Sigmoid colon (tissue), 4 donors: Measurements from ENCODE around the gene PPP1R15B.

Experiments used
- EP300 ChIP-seq, 4 donors: sonication (generic); formaldehyde crosslinking; IDR thresholded peaks; one replicate each; pipeline ENCODE4 v1.6.1; 2017; ENCODE audit warnings: antibody characterized with exemption in 4 of 4
- POLR2A ChIP-seq, 2 donors: fragments of 450-650 bp; IDR thresholded peaks; one replicate each; pipeline ENCODE4 v1.6.1; 2016; ENCODE audit warnings: antibody characterized with exemption in 2 of 2, mild to moderate bottlenecking in 2 of 2, moderate library complexity in 2 of 2
- POLR2AphosphoS5 ChIP-seq, 4 donors: sonication (generic); formaldehyde crosslinking; IDR thresholded peaks; one replicate each; pipeline ENCODE4 v1.6.1; 2017; ENCODE audit warnings: antibody characterized with exemption in 4 of 4
- TF ChIP-seq, protein P1 (sequence below), 4 experiments: fragments of 450-650 bp in 3 of 4; fragments of 200-600 bp in 1 of 4; IDR thresholded peaks; one replicate each; pipeline ENCODE4 v1.5.1; 2016 to 2019; ENCODE audit warnings: antibody characterized with exemption in 4 of 4, mild to moderate bottlenecking in 3 of 4, moderate library complexity in 2 of 4

DNA sequence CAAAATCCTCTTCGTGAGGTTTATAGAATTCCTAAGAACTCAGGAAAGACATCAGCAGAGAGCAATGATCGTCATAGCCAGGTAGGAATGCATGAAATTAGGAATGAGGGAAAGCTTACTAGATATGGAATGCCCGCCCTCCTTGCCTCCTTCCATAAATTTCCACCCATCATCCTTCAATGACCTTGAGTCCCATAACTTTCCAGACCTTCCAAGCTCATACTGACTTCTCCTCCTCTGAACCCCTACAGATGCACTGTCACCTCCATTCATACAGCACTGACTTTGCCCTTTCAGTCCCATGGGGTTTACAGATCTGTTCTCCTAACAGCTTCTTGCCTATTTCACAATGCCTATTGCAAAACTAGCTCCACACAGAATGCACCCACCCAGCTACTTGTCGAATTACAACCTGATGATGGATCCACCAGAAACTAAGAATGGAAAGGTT lies 23.8 kb upstream of the PPP1R15B start:
- TF ChIP-seq, protein P1, sequence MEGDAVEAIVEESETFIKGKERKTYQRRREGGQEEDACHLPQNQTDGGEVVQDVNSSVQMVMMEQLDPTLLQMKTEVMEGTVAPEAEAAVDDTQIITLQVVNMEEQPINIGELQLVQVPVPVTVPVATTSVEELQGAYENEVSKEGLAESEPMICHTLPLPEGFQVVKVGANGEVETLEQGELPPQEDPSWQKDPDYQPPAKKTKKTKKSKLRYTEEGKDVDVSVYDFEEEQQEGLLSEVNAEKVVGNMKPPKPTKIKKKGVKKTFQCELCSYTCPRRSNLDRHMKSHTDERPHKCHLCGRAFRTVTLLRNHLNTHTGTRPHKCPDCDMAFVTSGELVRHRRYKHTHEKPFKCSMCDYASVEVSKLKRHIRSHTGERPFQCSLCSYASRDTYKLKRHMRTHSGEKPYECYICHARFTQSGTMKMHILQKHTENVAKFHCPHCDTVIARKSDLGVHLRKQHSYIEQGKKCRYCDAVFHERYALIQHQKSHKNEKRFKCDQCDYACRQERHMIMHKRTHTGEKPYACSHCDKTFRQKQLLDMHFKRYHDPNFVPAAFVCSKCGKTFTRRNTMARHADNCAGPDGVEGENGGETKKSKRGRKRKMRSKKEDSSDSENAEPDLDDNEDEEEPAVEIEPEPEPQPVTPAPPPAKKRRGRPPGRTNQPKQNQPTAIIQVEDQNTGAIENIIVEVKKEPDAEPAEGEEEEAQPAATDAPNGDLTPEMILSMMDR (IDR thresholded peaks at IDR 0.05): no peak
- TF ChIP-seq POLR2A (IDR thresholded peaks at IDR 0.05): no peak
- TF ChIP-seq POLR2AphosphoS5 (IDR thresholded peaks at IDR 0.05): peak in 3 of 4 donors; percentile 13 to 56 (median 30)
- TF ChIP-seq EP300 (IDR thresholded peaks at IDR 0.05): no peak
